Measurements from ENCODE around the gene IFT88. TPM values are rescaled to one million over a fixed set of nuclear protein-coding genes. Genes with fewer than 3 reads are reported as not detected.

Gene IFT88
- total RNA-seq, 4 donors from 2014 or later: 11.4 to 22.0 (median 13.3) TPM

- no peak for TF ChIP-seq CTCF (IDR thresholded peaks at IDR 0.05; ENCODE audit: low read depth)
Measured at GRCh38 chr13:20607015-20607414, 40.1 kb downstream of the IFT88 start.

- no peak for TF ChIP-seq CTCF (IDR thresholded peaks at IDR 0.05; ENCODE audit: low read depth)
Measured at GRCh38 chr13:20608438-20609020, 41.6 kb downstream of the IFT88 start.

- no peak for TF ChIP-seq CTCF (IDR thresholded peaks at IDR 0.05; ENCODE audit: low read depth)
Measured at GRCh38 chr13:20609145-20609544, 42.2 kb downstream of the IFT88 start.

- no peak for TF ChIP-seq CTCF (IDR thresholded peaks at IDR 0.05; ENCODE audit: low read depth)
Measured at GRCh38 chr13:20610006-20610405, 43.0 kb downstream of the IFT88 start.

GRCh38 chr13:20616059-20616797 lies 49.3 kb downstream of the IFT88 start:
- TF ChIP-seq CTCF (IDR thresholded peaks at IDR 0.05; ENCODE audit: low read depth): no peak

GRCh38 chr13:20623000-20623399 lies 56.0 kb downstream of the IFT88 start:
- TF ChIP-seq CTCF (IDR thresholded peaks at IDR 0.05; ENCODE audit: low read depth): no peak

GRCh38 chr13:20624213-20624612 lies 57.3 kb downstream of the IFT88 start:
- TF ChIP-seq CTCF (IDR thresholded peaks at IDR 0.05; ENCODE audit: low read depth): no peak
